ENCODE measurements around the gene ASXL2. TPM values are rescaled to one million over a fixed set of nuclear protein-coding genes. Genes with fewer than 3 reads are reported as not detected.

ASXL2 gene
- polyA plus RNA-seq, 1 donor from 2014 or later = 2.9 TPM

GRCh38 chr2:25726522-25726921 lies 151.8 kb downstream of the ASXL2 start:
- no peaks in the 10 kb centered on the region for H4K20me1 ChIP-seq (ENCODE audit: insufficient read depth)
- TF ChIP-seq EP300 (conservative IDR thresholded peaks at IDR 0.05; ENCODE audit: poor library complexity, severe bottlenecking) (no peak), REST (IDR thresholded peaks at IDR 0.05; ENCODE audit: borderline replicate concordance) (no peak), EZH2 (IDR thresholded peaks at IDR 0.05; ENCODE audit: borderline replicate concordance, insufficient read depth, low read length, poor library complexity, severe bottlenecking) (no peak), SMC3 (conservative IDR thresholded peaks at IDR 0.05; ENCODE audit: poor library complexity) (no peak), TAF1 (IDR thresholded peaks at IDR 0.05; ENCODE audit: low read depth) (no peak), POLR2AphosphoS5 (IDR thresholded peaks at IDR 0.05) (no peak), MXI1 (conservative IDR thresholded peaks at IDR 0.05; ENCODE audit: poor library complexity, severe bottlenecking) (no peak)

GRCh38 chr2:25725877-25726276 lies 152.4 kb downstream of the ASXL2 start:
- H3K9me2 ChIP-seq (ENCODE audit: insufficient read depth, low read length) = no peaks in the 10 kb centered on the region
- no peaks in the 10 kb centered on the region for H3K36me3 ChIP-seq (ENCODE audit: insufficient read depth, low read length)
- H3K27ac ChIP-seq (ENCODE audit: low read length) = no peak overlapping the region
- no peaks in the 10 kb centered on the region for H3K27me3 ChIP-seq (ENCODE audit: insufficient read depth, low read depth, low read length)
- no peaks in the 10 kb centered on the region for H3K9me3 ChIP-seq (ENCODE audit: low read length)
- H4K20me1 ChIP-seq (ENCODE audit: insufficient read depth) = no peaks in the 10 kb centered on the region
- H3K4me3 ChIP-seq (ENCODE audit: low read length) = no peak overlapping the region
- no peaks in the 10 kb centered on the region for H3F3A ChIP-seq (ENCODE audit: insufficient read depth, low read length, poor library complexity, severe bottlenecking)
- H3K9ac ChIP-seq (ENCODE audit: low read length) = no peak overlapping the region
- no peak for TF ChIP-seq MXI1 (conservative IDR thresholded peaks at IDR 0.05; ENCODE audit: poor library complexity, severe bottlenecking)
- TF ChIP-seq TAF1 (IDR thresholded peaks at IDR 0.05; ENCODE audit: low read depth) = no peak
- no peak for TF ChIP-seq RAD21 (conservative IDR thresholded peaks at IDR 0.05)
- no peak for TF ChIP-seq REST (IDR thresholded peaks at IDR 0.05; ENCODE audit: borderline replicate concordance)
- TF ChIP-seq EP300 (conservative IDR thresholded peaks at IDR 0.05; ENCODE audit: poor library complexity, severe bottlenecking) = no peak
- TF ChIP-seq POLR2AphosphoS5 (IDR thresholded peaks at IDR 0.05) = no peak
- no peak for TF ChIP-seq EZH2 (IDR thresholded peaks at IDR 0.05; ENCODE audit: borderline replicate concordance, insufficient read depth, low read length, poor library complexity, severe bottlenecking)
- no peak for TF ChIP-seq SMC3 (conservative IDR thresholded peaks at IDR 0.05; ENCODE audit: poor library complexity)
- TF ChIP-seq CTCF (IDR thresholded peaks at IDR 0.05; ENCODE audit: poor library complexity, severe bottlenecking) = no peak
- no peak overlapping the region for H3K4me2 ChIP-seq (ENCODE audit: low read length)
- no peak overlapping the region for H2AFZ ChIP-seq (ENCODE audit: low read depth, low read length)
- no peaks in the 10 kb centered on the region for H3K79me2 ChIP-seq (replicated peaks; ENCODE audit: insufficient read depth, low read length)

More at GRCh38 chr2:25726522-25726921, 151.8 kb downstream of the ASXL2 start:
- Histone ChIP-seq H3K9me3 (ENCODE audit: low read length) (no peaks in the 10 kb centered on the region), H3K9ac (ENCODE audit: low read length) (no peak overlapping the region), H3K79me2 (replicated peaks; ENCODE audit: insufficient read depth, low read length) (no peaks in the 10 kb centered on the region), H3K27ac (ENCODE audit: low read length) (no peak overlapping the region), H3K36me3 (ENCODE audit: insufficient read depth, low read length) (no peaks in the 10 kb centered on the region), H3K4me2 (ENCODE audit: low read length) (no peak overlapping the region), H3F3A (ENCODE audit: insufficient read depth, low read length, poor library complexity, severe bottlenecking) (no peaks in the 10 kb centered on the region), H3K4me3 (ENCODE audit: low read length) (no peak overlapping the region), H2AFZ (ENCODE audit: low read depth, low read length) (no peak overlapping the region), H3K27me3 (ENCODE audit: insufficient read depth, low read depth, low read length) (no peaks in the 10 kb centered on the region), H3K9me2 (ENCODE audit: insufficient read depth, low read length) (no peaks in the 10 kb centered on the region)

Data from neural cell (in vitro differentiated cells).